Testis (tissue), 3 donors: Measurements from ENCODE around the gene CSMD2. TPM values are rescaled to one million over a fixed set of nuclear protein-coding genes. Genes with fewer than 3 reads are reported as not detected.

Experiments
- DNase-seq: peaks from one replicate; pipeline ENCODE4 v3.0.0-alpha.2; 2019
- H3K27ac ChIP-seq, 2 donors: fragments of 200-600 bp; sonication (generic); one replicate each; pipeline ENCODE4 v1.5.1; 2019
- H3K27me3 ChIP-seq: fragments of 200-600 bp; sonication (generic); one replicate; pipeline ENCODE4 v1.5.1; 2019
- H3K36me3 ChIP-seq: fragments of 200-600 bp; sonication (generic); one replicate; pipeline ENCODE4 v1.5.1; 2017; ENCODE audit warnings: low read depth; ENCODE audit errors: missing control alignments
- H3K4me1 ChIP-seq: fragments of 200-600 bp; sonication (generic); one replicate; pipeline ENCODE4 v1.5.1; 2019
- H3K4me3 ChIP-seq, 2 donors: fragments of 200-600 bp; sonication (generic); one replicate each; pipeline ENCODE4 v1.5.1; 2017 to 2019
- H3K9me3 ChIP-seq: fragments of 200-600 bp; sonication (generic); one replicate; pipeline ENCODE4 v1.5.1; 2017
- CTCF ChIP-seq, 3 experiments: fragments of 450-650 bp in 2 of 3; fragments of 200-600 bp in 1 of 3; sonication (generic) in 1 of 3; IDR thresholded peaks; one replicate each; pipeline ENCODE4 v1.5.1; 2016 to 2019; ENCODE audit warnings: antibody characterized with exemption in 3 of 3, mild to moderate bottlenecking in 2 of 3, moderate library complexity in 1 of 3
- POLR2A ChIP-seq: fragments of 450-650 bp; IDR thresholded peaks from one replicate; pipeline ENCODE4 v1.6.1; 2017; ENCODE audit warnings: antibody characterized with exemption, mild to moderate bottlenecking, moderate library complexity
- WGBS, 2 donors: methylation state at CpG; one replicate each; pipeline ENCODE4 v1.1.5; 2018; 5-methylcytosine and 5-hydroxymethylcytosine counted together
- intact Hi-C: fragments of 100-400 bp; cut with DNase I; formaldehyde crosslinking; loops from one replicate; pipeline ENCODE4 v1.15.1; 2023; ENCODE audit warnings: low total_unique reads
- polyA plus RNA-seq: library from polyadenylated mRNA; stranded (reverse); fragments of 350-450 nt; fragmentation: Illumina TruSeq; extraction: RNeasy Lipid Tissue Mini Kit (QIAGEN cat#74804); gene quantifications from one replicate; pipeline ENCODE4 v1.2.3, GENCODE V29; 2014; ENCODE audit warnings: low read depth, low replicate concordance; ENCODE audit not compliant: insufficient read depth
- total RNA-seq, 2 donors: library from RNA; depleted of rRNA; stranded (reverse); fragments of >200 nt; gene quantifications; one replicate each; pipeline ENCODE4 v1.2.3, GENCODE V29; 2016

Gene CSMD2
- total and polyA plus RNA-seq, 3 donors from 2014 or later: 1.2 to 3.8 (median 2.7) TPM

- Histone ChIP-seq H3K4me1 (peaks cover 15% of the 10 kb centered on the region), H3K27me3 (no peaks in the 10 kb centered on the region), H3K9me3 (no peaks in the 10 kb centered on the region), H3K36me3 (no peaks in the 10 kb centered on the region), H3K27ac (peak overlapping the region in 1 of 2 donors; percentile 71), H3K4me3 (no peak overlapping the region)
- TF ChIP-seq POLR2A (no peak), CTCF (IDR thresholded peaks at IDR 0.05) (no peak)
- no peak for DNase-seq
- intact Hi-C loops: no loop called here
- 77 to 81% methylated on average over 4 of the region's 4 CpGs for WGBS, 2 donors
Observed at GRCh38 chr1:33471416-33471815, 693.6 kb downstream of the CSMD2 start.

GRCh38 chr1:33470495-33471012 is 694.5 kb downstream of the CSMD2 start:
- DNase-seq: peak; percentile 90
- Histone ChIP-seq H3K4me1 (peaks cover 15% of the 10 kb centered on the region), H3K27me3 (no peaks in the 10 kb centered on the region), H3K4me3 (no peak overlapping the region), H3K9me3 (no peaks in the 10 kb centered on the region), H3K36me3 (no peaks in the 10 kb centered on the region), H3K27ac (no peak overlapping the region)
- TF ChIP-seq POLR2A (no peak), CTCF (IDR thresholded peaks at IDR 0.05) (peak; percentile 56 to 76 (median 65))
- 28 to 42% methylated on average over 11 of the region's 11 CpGs for WGBS, 2 donors
- intact Hi-C loops: no loop called here

- intact Hi-C loops: no loop called here
- no peak for DNase-seq
- no peak for TF ChIP-seq CTCF (IDR thresholded peaks at IDR 0.05)
- no peak for TF ChIP-seq POLR2A
- H3K27me3 ChIP-seq: no peaks in the 10 kb centered on the region
- no peaks in the 10 kb centered on the region for H3K36me3 ChIP-seq
- 93 to 94% methylated on average over 2 of the region's 2 CpGs for WGBS, 2 donors
- H3K4me1 ChIP-seq: peaks cover 15% of the 10 kb centered on the region
- no peaks in the 10 kb centered on the region for H3K9me3 ChIP-seq
- H3K4me3 ChIP-seq: no peak overlapping the region
- no peak overlapping the region for H3K27ac ChIP-seq
Observed at GRCh38 chr1:33469691-33470090, 695.3 kb downstream of the CSMD2 start.

- Histone ChIP-seq H3K4me3 (no peak overlapping the region), H3K4me1 (peaks cover 12% of the 10 kb centered on the region), H3K27ac (no peak overlapping the region), H3K27me3 (no peaks in the 10 kb centered on the region), H3K36me3 (no peaks in the 10 kb centered on the region), H3K9me3 (no peaks in the 10 kb centered on the region)
- no peak for TF ChIP-seq CTCF (IDR thresholded peaks at IDR 0.05)
- intact Hi-C loops: no loop called here
- 80% methylated on average over 3 of the region's 3 CpGs for WGBS, 2 donors
- DNase-seq: no peak
Observed at GRCh38 chr1:33468967-33469366, 696.1 kb downstream of the CSMD2 start.

GRCh38 chr1:33468531-33468930 is 696.5 kb downstream of the CSMD2 start:
- 88 to 93% methylated on average over 3 to 4 of the region's 4 CpGs for WGBS, 2 donors
- no peaks in the 10 kb centered on the region for H3K36me3 ChIP-seq
- H3K4me3 ChIP-seq: no peak overlapping the region
- no peak for DNase-seq
- TF ChIP-seq POLR2A (no peak), CTCF (IDR thresholded peaks at IDR 0.05) (no peak)
- H3K4me1 ChIP-seq: peaks cover 10% of the 10 kb centered on the region
- H3K9me3 ChIP-seq: no peaks in the 10 kb centered on the region
- intact Hi-C loops: no loop called here
- H3K27ac ChIP-seq: no peak overlapping the region
- H3K27me3 ChIP-seq: no peaks in the 10 kb centered on the region
